Heart left ventricle (tissue), 13 donors: ENCODE measurements around the gene EIF4G3.

Experiments
- POLR2A ChIP-seq, 2 donors: fragments of 450-650 bp; IDR thresholded peaks; one replicate each; pipeline ENCODE4 v1.6.1; 2017; ENCODE audit warnings: antibody characterized with exemption in 2 of 2, mild to moderate bottlenecking in 2 of 2, moderate library complexity in 2 of 2
- TF ChIP-seq, protein P1 (sequence below), 12 donors: fragments of 200-600 bp; sonication (generic) in 4 of 12; IDR thresholded peaks; one replicate each; pipeline versions ENCODE4 v1.5.0 to v1.8.0; 2018 to 2022; ENCODE audit warnings: antibody characterized with exemption in 12 of 12, mild to moderate bottlenecking in 5 of 12
- donor health status: ischemic (EF 13 %, LVEDD 7.1; RV severe dilation, severe dysfunction).
- donor health status: DM: no; HTN: yes; CAD: no.
- donor health status: DM: no; HTN: no; CAD: no.
- donor health status: ischemic (EF 25% LVEDD 6.9; RV normal size, moderate dysfunction).
- donor health status: ischemic (EF 25% LVEDD 5.7; RV mildly dilated, moderate dysfunction).
- donor health status: ischemic (EF 35%, LVEDD 5.7; RV mildly dilated, moderate dysfunction).
- donor health status: nonischemic (EF 11% LVEDD 7.7; RV severe dilation, severe dysfunction).
- donor health status: DM: yes; HTN: yes; CAD: no.
- donor health status: PGD.
- donor health status: ischemic (EF 29% LVEDD 5.4; RV normal size, mild dysfunction).
- donor health status: nonischemic (EF 23%, LVEDD 6.1; RV moderate dilation, normal function).

- no peak for TF ChIP-seq POLR2A (IDR thresholded peaks at IDR 0.05)
- TF ChIP-seq, protein P1, sequence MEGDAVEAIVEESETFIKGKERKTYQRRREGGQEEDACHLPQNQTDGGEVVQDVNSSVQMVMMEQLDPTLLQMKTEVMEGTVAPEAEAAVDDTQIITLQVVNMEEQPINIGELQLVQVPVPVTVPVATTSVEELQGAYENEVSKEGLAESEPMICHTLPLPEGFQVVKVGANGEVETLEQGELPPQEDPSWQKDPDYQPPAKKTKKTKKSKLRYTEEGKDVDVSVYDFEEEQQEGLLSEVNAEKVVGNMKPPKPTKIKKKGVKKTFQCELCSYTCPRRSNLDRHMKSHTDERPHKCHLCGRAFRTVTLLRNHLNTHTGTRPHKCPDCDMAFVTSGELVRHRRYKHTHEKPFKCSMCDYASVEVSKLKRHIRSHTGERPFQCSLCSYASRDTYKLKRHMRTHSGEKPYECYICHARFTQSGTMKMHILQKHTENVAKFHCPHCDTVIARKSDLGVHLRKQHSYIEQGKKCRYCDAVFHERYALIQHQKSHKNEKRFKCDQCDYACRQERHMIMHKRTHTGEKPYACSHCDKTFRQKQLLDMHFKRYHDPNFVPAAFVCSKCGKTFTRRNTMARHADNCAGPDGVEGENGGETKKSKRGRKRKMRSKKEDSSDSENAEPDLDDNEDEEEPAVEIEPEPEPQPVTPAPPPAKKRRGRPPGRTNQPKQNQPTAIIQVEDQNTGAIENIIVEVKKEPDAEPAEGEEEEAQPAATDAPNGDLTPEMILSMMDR (IDR thresholded peaks at IDR 0.05) = no peak
Observed at GRCh38 chr1:20958430-20958829, 218.3 kb downstream of the EIF4G3 start.
